H1 (cell line): ENCODE measurements around the gene TNS1. TPM values are rescaled to one million over a fixed set of nuclear protein-coding genes. Genes with fewer than 3 reads are reported as not detected.
A peak's percentile ranks its signal among the peaks of the same experiment; 100 is the strongest.

Experiments used
- CTCF ChIA-PET: fragments of 300-600 bp; sonication (Branson Sonifier 250); formaldehyde crosslinking; loops from one replicate; lab custom pipeline; 2021; ENCODE audit not compliant: partially characterized antibody; lab: Charles Lee
- POLR2A ChIA-PET: fragments of 300-600 bp; sonication (Branson Sonifier 250); formaldehyde crosslinking; loops from one replicate; lab custom pipeline; 2021; ENCODE audit warnings: inconsistent platforms; ENCODE audit not compliant: partially characterized antibody; lab: Charles Lee
- DNase-seq, 2 experiments: peaks; one replicate each; pipeline versions ENCODE4 v3.0.0 to v3.0.0-alpha.2; 2010 to 2022; ENCODE audit warnings: low spot score in 2 of 2, low read depth in 1 of 2, mixed read lengths in 1 of 2
- FAIRE-seq: peaks from 2 replicates; lab custom pipeline; 2011; peaks lifted over from hg19 to GRCh38; lab: Jason Lieb, UNC
- H2AFZ ChIP-seq: 2 replicates; pipeline ENCODE4 v1.8.1; 2012; ENCODE audit warnings: low read length, inconsistent platforms
- H2AK5ac ChIP-seq: 2 replicates; pipeline ENCODE4 v1.6.1; 2013; ENCODE audit warnings: low read depth, low read length
- H2BK120ac ChIP-seq: replicated peaks from 2 replicates; pipeline ENCODE3; 2013; ENCODE audit warnings: low read depth, low read length, inconsistent platforms
- H2BK12ac ChIP-seq: 2 replicates; pipeline ENCODE4 v1.6.1; 2013; ENCODE audit warnings: low read depth, low read length
- H2BK15ac ChIP-seq: 2 replicates; pipeline ENCODE4 v1.6.1; 2013; ENCODE audit warnings: low read length
- H2BK20ac ChIP-seq: 2 replicates; pipeline ENCODE4 v1.6.1; 2013; ENCODE audit warnings: low read length
- H2BK5ac ChIP-seq: 2 replicates; pipeline ENCODE4 v1.6.1; 2013; ENCODE audit warnings: low read depth, low read length
- H3K14ac ChIP-seq: 2 replicates; pipeline ENCODE4 v1.6.1; 2013; ENCODE audit warnings: inconsistent platforms; ENCODE audit not compliant: insufficient read length
- H3K18ac ChIP-seq: 2 replicates; pipeline ENCODE4 v1.6.1; 2013; ENCODE audit warnings: low read length; ENCODE audit errors: extremely low read depth
- H3K23ac ChIP-seq: 2 replicates; pipeline ENCODE4 v1.6.1; 2013; ENCODE audit warnings: inconsistent platforms; ENCODE audit not compliant: insufficient read length
- H3K23me2 ChIP-seq: 2 replicates; pipeline ENCODE4 v1.6.1; 2013; ENCODE audit warnings: low read depth, low read length
- H3K27ac ChIP-seq: 2 replicates; pipeline ENCODE4 v1.6.1; 2011; ENCODE audit warnings: low read depth, low read length, inconsistent platforms
- H3K27me3 ChIP-seq, 4 experiments: replicated peaks in 1 of 4; 1 replicate in 1 of 4; 2 replicates in 3 of 4; pipeline versions ENCODE4 v1.6.1 to v1.8.1; 2011 to 2013; ENCODE audit warnings: low read length in 3 of 4, mild to moderate bottlenecking in 3 of 4, inconsistent platforms in 2 of 4, mixed read lengths in 2 of 4, moderate library complexity in 1 of 4; ENCODE audit not compliant: control insufficient read depth in 3 of 4, insufficient read depth in 3 of 4; ENCODE audit errors: extremely low read depth in 1 of 4
- H3K36me3 ChIP-seq, 4 experiments: 2 replicates each; pipeline versions ENCODE4 v1.6.1 to v1.8.1; 2011 to 2013; ENCODE audit warnings: mild to moderate bottlenecking in 4 of 4, low read length in 3 of 4, moderate library complexity in 2 of 4, control low read depth in 1 of 4, inconsistent platforms in 1 of 4; ENCODE audit not compliant: insufficient read depth in 4 of 4, control insufficient read depth in 2 of 4
- H3K4ac ChIP-seq: replicated peaks from 2 replicates; pipeline ENCODE3; 2013; ENCODE audit warnings: low read length, low read depth, mixed read lengths, inconsistent platforms; ENCODE audit not compliant: insufficient read length
- H3K4me1 ChIP-seq, 4 experiments: replicated peaks in 1 of 4; 1 replicate in 1 of 4; 2 replicates in 3 of 4; pipeline versions ENCODE4 v1.6.1 to v1.8.1; 2011 to 2013; ENCODE audit warnings: low read length in 3 of 4, inconsistent platforms in 2 of 4, mixed read lengths in 1 of 4; ENCODE audit not compliant: insufficient read depth in 4 of 4, control insufficient read depth in 3 of 4
- H3K4me2 ChIP-seq, 2 experiments: 2 replicates each; pipeline versions ENCODE4 v1.6.1 to v1.8.1; 2011 to 2013; ENCODE audit warnings: low read depth in 2 of 2, low read length in 2 of 2, control low read depth in 1 of 2, inconsistent platforms in 1 of 2, mild to moderate bottlenecking in 1 of 2; ENCODE audit not compliant: insufficient read depth in 1 of 2
- H3K4me3 ChIP-seq, 4 experiments: fragments of 200-600, 300-600 bp in 1 of 4; sonication (generic), shearing (Covaris generic), sonication (Bioruptor Twin) in 1 of 4; 2 replicates each; pipeline versions ENCODE4 v1.5.1 to v1.8.1; 2011 to 2016; ENCODE audit warnings: low read length in 4 of 4, low read depth in 3 of 4, control low read depth in 2 of 4, inconsistent platforms in 2 of 4, mild to moderate bottlenecking in 2 of 4, mixed read lengths in 1 of 4, moderate library complexity in 1 of 4; ENCODE audit not compliant: insufficient read depth in 2 of 4; ENCODE audit errors: extremely low read depth in 1 of 4
- H3K56ac ChIP-seq: replicated peaks from 2 replicates; pipeline ENCODE3; 2013; ENCODE audit warnings: low read depth, mild to moderate bottlenecking, mixed read lengths, low read length, inconsistent platforms; ENCODE audit not compliant: insufficient read length
- H3K79me1 ChIP-seq: 2 replicates; pipeline ENCODE4 v1.6.1; 2013; ENCODE audit warnings: low read depth, low read length, control low read depth
- H3K79me2 ChIP-seq, 2 experiments: 2 replicates each; pipeline versions ENCODE4 v1.6.1 to v1.8.1; 2012 to 2013; ENCODE audit warnings: low read length in 2 of 2, mild to moderate bottlenecking in 2 of 2, inconsistent platforms in 1 of 2; ENCODE audit not compliant: insufficient read depth in 2 of 2, control insufficient read depth in 1 of 2
- H3K9ac ChIP-seq, 4 experiments: replicated peaks in 1 of 4; 1 replicate in 1 of 4; 2 replicates in 3 of 4; pipeline versions ENCODE4 v1.6.1 to v1.8.1; 2011 to 2013; ENCODE audit warnings: low read depth in 3 of 4, low read length in 3 of 4, control low read depth in 2 of 4, mild to moderate bottlenecking in 2 of 4, moderate library complexity in 2 of 4, inconsistent platforms in 1 of 4; ENCODE audit errors: extremely low read depth in 1 of 4
- H3K9me3 ChIP-seq, 2 experiments: 2 replicates each; pipeline versions ENCODE4 v1.6.1 to v1.8.1; 2012 to 2013; ENCODE audit warnings: mild to moderate bottlenecking in 2 of 2, moderate library complexity in 2 of 2, control low read depth in 1 of 2, inconsistent platforms in 1 of 2, low read depth in 1 of 2, low read length in 1 of 2, mixed read lengths in 1 of 2; ENCODE audit not compliant: insufficient read depth in 2 of 2
- H4K20me1 ChIP-seq, 2 experiments: replicated peaks in 1 of 2; 2 replicates each; pipeline versions ENCODE3 to v1.8.1; 2011 to 2013; ENCODE audit warnings: inconsistent platforms in 2 of 2, low read length in 2 of 2, mild to moderate bottlenecking in 1 of 2; ENCODE audit not compliant: insufficient read depth in 2 of 2, control insufficient read depth in 1 of 2
- H4K5ac ChIP-seq: 2 replicates; pipeline ENCODE4 v1.6.1; 2013; ENCODE audit warnings: low read length, low read depth, mixed read lengths, inconsistent platforms; ENCODE audit not compliant: insufficient read length
- H4K8ac ChIP-seq: 2 replicates; pipeline ENCODE4 v1.8.0; 2013; ENCODE audit warnings: mild to moderate bottlenecking, moderate library complexity, low read length, inconsistent platforms; ENCODE audit not compliant: insufficient read depth; ENCODE audit errors: extremely low read depth
- H4K91ac ChIP-seq: replicated peaks from 2 replicates; pipeline ENCODE3; 2013; ENCODE audit warnings: low read length, mixed read lengths, inconsistent platforms; ENCODE audit not compliant: insufficient read length
- BACH1 ChIP-seq: IDR thresholded peaks from 2 replicates; pipeline ENCODE4 v1.6.1; 2012; ENCODE audit warnings: low read length, improper control_type of control experiment
- BCL11A ChIP-seq, 2 experiments: IDR thresholded peaks; one replicate each; pipeline ENCODE4 v1.6.1; 2011; ENCODE audit warnings: low read depth in 2 of 2, low read length in 2 of 2, mild to moderate bottlenecking in 2 of 2
- CHD2 ChIP-seq: IDR thresholded peaks from 2 replicates; pipeline ENCODE4 v1.6.1; 2012; ENCODE audit warnings: low read length, improper control_type of control experiment
- CREB1 ChIP-seq: IDR thresholded peaks from 2 replicates; pipeline ENCODE4 v1.6.1; 2012; ENCODE audit warnings: inconsistent platforms
- NANOG ChIP-seq: IDR thresholded peaks from 2 replicates; pipeline ENCODE4 v1.6.1; 2011; ENCODE audit warnings: low read length, low read depth, mild to moderate bottlenecking, inconsistent platforms; ENCODE audit not compliant: insufficient read depth, poor library complexity, severe bottlenecking
- RAD21 ChIP-seq, 2 experiments: IDR thresholded peaks in 1 of 2; conservative IDR thresholded peaks in 1 of 2; 2 replicates each; pipeline ENCODE4 v1.6.1; 2011; ENCODE audit warnings: low read depth in 2 of 2, low read length in 2 of 2, improper control_type of control experiment in 1 of 2, inconsistent platforms in 1 of 2, mild to moderate bottlenecking in 1 of 2, moderate library complexity in 1 of 2
- RBBP5 ChIP-seq: IDR thresholded peaks from 2 replicates; pipeline ENCODE4 v1.7.1; 2012; ENCODE audit warnings: low read depth, mild to moderate bottlenecking, inconsistent platforms, low read length, moderate library complexity, borderline replicate concordance
- RFX5 ChIP-seq: IDR thresholded peaks from 2 replicates; pipeline ENCODE4 v1.6.1; 2011; ENCODE audit warnings: low read depth, low read length, improper control_type of control experiment, borderline replicate concordance
- RXRA ChIP-seq: IDR thresholded peaks from 2 replicates; pipeline ENCODE4 v1.6.1; 2011; ENCODE audit warnings: low read depth, mild to moderate bottlenecking, low read length, moderate library complexity; ENCODE audit not compliant: insufficient read depth
- SRF ChIP-seq: IDR thresholded peaks from 2 replicates; pipeline ENCODE4 v1.6.1; 2011; ENCODE audit warnings: mild to moderate bottlenecking, low read depth, low read length, moderate library complexity
- TBP ChIP-seq: IDR thresholded peaks from 2 replicates; pipeline ENCODE4 v1.6.1; 2011; ENCODE audit warnings: low read depth, low read length, improper control_type of control experiment
- TEAD4 ChIP-seq: IDR thresholded peaks from 2 replicates; pipeline ENCODE4 v1.6.1; 2012; ENCODE audit warnings: low read depth, low read length, inconsistent platforms, mixed read lengths
- WGBS, 2 experiments: shearing (Covaris generic) in 1 of 2; methylation state at CpG; one replicate each; pipeline versions ENCODE4 v1.1.6 to v1.1.7; 2013 to 2015; ENCODE audit warnings: low lambda C conversion rate in 2 of 2, mixed read lengths in 2 of 2, inconsistent platforms in 1 of 2, low coverage in 1 of 2, missing lambda C conversion rate in 1 of 2; ENCODE audit not compliant: insufficient replicate concordance in 2 of 2, insufficient coverage in 1 of 2, insufficient read length in 1 of 2; ENCODE audit errors: extremely low coverage in 1 of 2, missing lambda C conversion rate in 1 of 2; 5-methylcytosine and 5-hydroxymethylcytosine counted together
- polyA plus RNA-seq, 7 experiments: library from polyadenylated mRNA; depleted of rRNA in 3 of 7; stranded (reverse) in 5 of 7; unstranded in 2 of 7; fragments of >200 nt in 5 of 7; fragments of 200-250 nt in 2 of 7; gene quantifications; 1 replicate in 5 of 7; 2 replicates in 1 of 7; 4 replicates in 1 of 7; pipeline versions ENCODE4 v1.2.1 to v1.2.3, GENCODE V29; 2011 to 2013; ENCODE audit warnings: missing spikeins in 2 of 7, mixed read lengths in 2 of 7
- total RNA-seq: library from RNA; stranded (reverse); fragmentation: NEBNext Ultra II Directional; extraction: Animal tissue kit (Norgen Biotek cat#: 25700); gene quantifications from 2 replicates; pipeline ENCODE4 v1.2.1, GENCODE V29; 2021

Gene TNS1
- total and polyA plus RNA-seq, 2 of the 8 experiments (the other 6 are each of a cell fraction or from before 2014, with no cell fraction given) = 1.5 to 5.1 TPM

GRCh38 chr2:217928324-217929181, 74.2 kb downstream of the TNS1 start:
- no peaks in the 10 kb centered on the region for H3K9me3 ChIP-seq
- peaks cover 0 to 12% (median 4%) of the 10 kb centered on the region in 4 experiments; a peak in 2 of 7 replicates for H3K4me1 ChIP-seq
- peak overlapping the region; percentile 62; the same call in 1 of the 2 replicates for H4K8ac ChIP-seq
- H3K23ac ChIP-seq = no peak overlapping the region
- H3K79me1 ChIP-seq = no peaks in the 10 kb centered on the region
- no peak for DNase-seq
- H3K23me2 ChIP-seq = no peaks in the 10 kb centered on the region
- no peak overlapping the region for H4K91ac ChIP-seq
- H2BK20ac ChIP-seq = no peak overlapping the region
- no peak overlapping the region for H4K5ac ChIP-seq
- no peak overlapping the region for H3K56ac ChIP-seq
- H3K4me2 ChIP-seq = no peak overlapping the region
- no peak overlapping the region for H2AFZ ChIP-seq
- no peak overlapping the region for H2BK5ac ChIP-seq
- no peak overlapping the region for H2BK120ac ChIP-seq
- TF ChIP-seq BACH1 (no peak), SRF (no peak), RBBP5 (no peak), TEAD4 (no peak), TBP (no peak), RFX5 (no peak), NANOG (no peak), RAD21 (IDR thresholded peaks at IDR 0.05 in 1 of 2, conservative IDR thresholded peaks at IDR 0.05 in 1 of 2; ENCODE audit: low read depth in 2 of 2, low read length in 2 of 2) (no peak), CHD2 (no peak), CREB1 (no peak), RXRA (no peak), BCL11A (IDR thresholded peaks at IDR 0.05; ENCODE audit: low read depth in 2 of 2, low read length in 2 of 2) (no peak)
- TF ChIP-seq, all 59 proteins: peak for 0
- H3K27ac ChIP-seq = no peak overlapping the region; the same call in 1 of the 2 replicates
- no peak overlapping the region for H3K4me3 ChIP-seq
- H2BK12ac ChIP-seq = 0 out of 2 replicates have a peak overlapping the region, but pooled peaks have one; percentile 46
- H3K9ac ChIP-seq = no peak overlapping the region
- H4K20me1 ChIP-seq = no peaks in the 10 kb centered on the region
- no peak overlapping the region for H3K14ac ChIP-seq
- FAIRE-seq = no peak
- ChIA-PET CTCF (interaction anchor here (0.8 to 8.1 kb wide), 9 partner anchors 10 to 146 kb away, joined by 3 to 82 read pairs (median 3); no protein-coding TSS in a partner anchor), POLR2A (interaction anchor here (1.0 to 1.9 kb wide), 3 partner anchors 8 to 51 kb away, joined by 3 to 5 read pairs (median 3); no protein-coding TSS in a partner anchor)
- peak overlapping the region; percentile 37; the same call in 1 of the 2 replicates for H2BK15ac ChIP-seq
- no peaks in the 10 kb centered on the region for H3K27me3 ChIP-seq
- H3K4ac ChIP-seq = no peak overlapping the region
- H3K18ac ChIP-seq = no peak overlapping the region
- no peaks in the 10 kb centered on the region for H3K79me2 ChIP-seq
- 83% methylated on average over 7 of the region's 7 CpGs; no CpG with 5 or more reads in 1 of the 2 experiments for WGBS, 2 experiments
- H3K36me3 ChIP-seq = no peaks in the 10 kb centered on the region
- no peak overlapping the region for H2AK5ac ChIP-seq
